A673 (cell line): ENCODE measurements around the gene RPS2. TPM values are rescaled to one million over a fixed set of nuclear protein-coding genes. Genes with fewer than 3 reads are reported as not detected.

Source experiments
- BruUV-seq: library from RNA; stranded (reverse); fragments of 400-500 nt; replicated peaks from 2 replicates; lab custom pipeline; 2021; lab: Mats Ljungman, UMichigan
- CTCF ChIA-PET: fragments of 300-600 bp; sonication (Branson Sonifier 250); formaldehyde crosslinking; loops from one replicate; lab custom pipeline; 2022; ENCODE audit warnings: antibody characterized with exemption; lab: Charles Lee
- POLR2A ChIA-PET: fragments of 300-600 bp; sonication (Branson Sonifier 250); formaldehyde crosslinking; loops from one replicate; lab custom pipeline; 2022; ENCODE audit warnings: antibody characterized with exemption; ENCODE audit not compliant: low non-redundant PET; lab: Charles Lee
- DNase-seq: peaks from one replicate; pipeline ENCODE4 v3.0.0-alpha.2; 2015; ENCODE audit warnings: low spot score
- H3K27ac ChIP-seq: fragments of 200-600 bp; sonication (generic); 2 replicates; pipeline ENCODE4 v1.5.1; 2016; ENCODE audit warnings: mixed run types, low read depth, mild to moderate bottlenecking, mixed read lengths, antibody characterized with exemption, low read length; ENCODE audit not compliant: poor library complexity, severe bottlenecking
- H3K27me3 ChIP-seq: fragments of 200-600 bp; sonication (generic); replicated peaks from 2 replicates; pipeline ENCODE4 v1.6.1; 2017; ENCODE audit warnings: mixed run types, low read depth, mild to moderate bottlenecking, mixed read lengths, antibody characterized with exemption, low read length; ENCODE audit not compliant: insufficient read depth, poor library complexity
- H3K36me3 ChIP-seq: fragments of 200-600 bp; sonication (generic); 2 replicates; pipeline ENCODE4 v1.6.1; 2016; ENCODE audit warnings: mixed run types, mild to moderate bottlenecking, mixed read lengths, antibody characterized with exemption, low read length; ENCODE audit not compliant: insufficient read depth, poor library complexity, severe bottlenecking
- H3K4me1 ChIP-seq: fragments of 200-600 bp; sonication (generic); 2 replicates; pipeline ENCODE4 v1.6.1; 2017; ENCODE audit warnings: mixed run types, mild to moderate bottlenecking, mixed read lengths, antibody characterized with exemption, low read length; ENCODE audit not compliant: insufficient read depth, poor library complexity, severe bottlenecking
- H3K4me3 ChIP-seq: fragments of 200-600 bp; sonication (generic); 2 replicates; pipeline ENCODE4 v1.5.1; 2016; ENCODE audit warnings: low read depth, mixed run types, mild to moderate bottlenecking, mixed read lengths, low read length; ENCODE audit not compliant: poor library complexity, severe bottlenecking
- H3K9me3 ChIP-seq: fragments of 200-600 bp; sonication (generic); 2 replicates; pipeline ENCODE4 v1.6.1; 2016; ENCODE audit warnings: mixed run types, low read depth, mild to moderate bottlenecking, mixed read lengths, antibody characterized with exemption, low read length; ENCODE audit not compliant: poor library complexity, severe bottlenecking
- EZH2 ChIP-seq: fragments of 200-600 bp; sonication (generic); IDR thresholded peaks from 2 replicates; pipeline ENCODE4 v1.6.1; 2017; ENCODE audit warnings: borderline replicate concordance, low read depth, mild to moderate bottlenecking, mixed read lengths, antibody characterized with exemption, low read length; ENCODE audit not compliant: poor library complexity, severe bottlenecking
- intact Hi-C: fragments of 100-400 bp; cut with micrococcal nuclease; formaldehyde crosslinking; loops from one replicate; pipeline ENCODE4 v1.10.0; 2022; ENCODE audit not compliant: unreplicated experiment
- total RNA-seq: library from RNA; stranded (reverse); gene quantifications from 2 replicates; pipeline ENCODE4 v1.2.3, GENCODE V29; 2021
- TF ChIP-seq, protein P1 (sequence below): fragments of 300-800, 200-600 bp; sonication (generic); conservative IDR thresholded peaks from 2 replicates; pipeline ENCODE4 v1.5.1; 2017; ENCODE audit warnings: low read depth, mild to moderate bottlenecking, antibody characterized with exemption, low read length, moderate library complexity, mixed read lengths

RPS2 gene
- total RNA-seq, 1 experiment from 2014 or later: 3,326 TPM

GRCh38 chr16:1980770-1981087 lies 16.1 kb upstream of the RPS2 start:
- H3K27me3 ChIP-seq: no peaks in the 10 kb centered on the region

DNA sequence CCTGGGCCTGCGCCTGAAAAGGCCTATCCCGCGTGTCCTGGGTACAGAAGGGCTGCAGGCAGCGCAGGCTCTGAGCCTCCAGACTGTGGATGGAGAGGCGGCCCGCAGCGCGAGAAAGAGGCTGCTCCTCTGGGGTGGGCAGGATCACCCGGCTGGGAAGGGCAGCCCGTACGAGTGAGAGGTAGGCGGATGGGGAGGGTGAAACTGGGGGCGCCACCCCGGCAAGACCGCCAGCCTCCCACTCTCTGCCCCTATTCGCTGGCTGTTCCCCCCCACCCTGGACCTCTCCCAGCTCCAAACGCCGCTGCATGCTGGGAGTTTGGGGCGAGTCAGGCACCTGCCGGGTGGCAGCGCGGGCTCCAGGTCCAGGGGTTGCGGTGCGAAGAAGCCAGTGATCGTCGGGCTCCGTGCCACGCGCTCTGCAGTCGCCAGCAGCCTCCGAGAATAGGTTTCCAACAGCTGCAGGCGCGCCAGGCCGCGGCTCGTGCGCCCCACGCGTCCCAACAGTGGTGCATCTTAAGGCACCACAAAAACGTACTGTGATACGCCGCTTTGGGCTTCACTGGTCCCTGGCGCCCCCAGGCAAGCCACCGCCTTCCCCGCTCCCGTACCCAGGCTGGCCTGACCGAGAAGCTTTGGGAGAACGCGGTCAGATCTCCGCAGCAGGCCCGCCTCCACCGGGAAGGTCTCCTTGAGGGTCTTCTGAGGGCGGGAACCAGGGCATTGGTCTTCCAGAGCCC lies 15.6 kb upstream of the RPS2 start:
- TF ChIP-seq EZH2: no peak
- TF ChIP-seq, protein P1, sequence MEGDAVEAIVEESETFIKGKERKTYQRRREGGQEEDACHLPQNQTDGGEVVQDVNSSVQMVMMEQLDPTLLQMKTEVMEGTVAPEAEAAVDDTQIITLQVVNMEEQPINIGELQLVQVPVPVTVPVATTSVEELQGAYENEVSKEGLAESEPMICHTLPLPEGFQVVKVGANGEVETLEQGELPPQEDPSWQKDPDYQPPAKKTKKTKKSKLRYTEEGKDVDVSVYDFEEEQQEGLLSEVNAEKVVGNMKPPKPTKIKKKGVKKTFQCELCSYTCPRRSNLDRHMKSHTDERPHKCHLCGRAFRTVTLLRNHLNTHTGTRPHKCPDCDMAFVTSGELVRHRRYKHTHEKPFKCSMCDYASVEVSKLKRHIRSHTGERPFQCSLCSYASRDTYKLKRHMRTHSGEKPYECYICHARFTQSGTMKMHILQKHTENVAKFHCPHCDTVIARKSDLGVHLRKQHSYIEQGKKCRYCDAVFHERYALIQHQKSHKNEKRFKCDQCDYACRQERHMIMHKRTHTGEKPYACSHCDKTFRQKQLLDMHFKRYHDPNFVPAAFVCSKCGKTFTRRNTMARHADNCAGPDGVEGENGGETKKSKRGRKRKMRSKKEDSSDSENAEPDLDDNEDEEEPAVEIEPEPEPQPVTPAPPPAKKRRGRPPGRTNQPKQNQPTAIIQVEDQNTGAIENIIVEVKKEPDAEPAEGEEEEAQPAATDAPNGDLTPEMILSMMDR: no peak
- POLR2A ChIA-PET: no interaction called here
- CTCF ChIA-PET: no interaction called here
- no peak overlapping the region for H3K4me3 ChIP-seq
- H3K4me1 ChIP-seq: peaks cover 20% of the 10 kb centered on the region
- no peak overlapping the region for H3K27ac ChIP-seq
- BruUV-seq: no TSS peak
- peaks cover 23% of the 10 kb centered on the region for H3K36me3 ChIP-seq
- DNase-seq: no peak
- H3K27me3 ChIP-seq: no peaks in the 10 kb centered on the region
- no peaks in the 10 kb centered on the region for H3K9me3 ChIP-seq
- intact Hi-C loops: no loop called here

More at GRCh38 chr16:1980770-1981087, 16.1 kb upstream of the RPS2 start:
- Histone ChIP-seq H3K4me3 (no peak overlapping the region), H3K27ac (no peak overlapping the region), H3K9me3 (no peaks in the 10 kb centered on the region), H3K36me3 (peaks cover 20% of the 10 kb centered on the region), H3K4me1 (peaks cover 20% of the 10 kb centered on the region)
- DNase-seq: no peak
- no TSS peak for BruUV-seq
- intact Hi-C loops: no loop called here
- CTCF ChIA-PET: interaction anchor here (0.9 kb wide), 1 partner anchor 24 kb away, joined by 6 read pairs; no protein-coding TSS in a partner anchor
- TF ChIP-seq, protein P1: no peak
- no peak for TF ChIP-seq EZH2
- POLR2A ChIA-PET: no interaction called here

- intact Hi-C loops: no loop called here
- H3K27me3 ChIP-seq: no peaks in the 10 kb centered on the region
- BruUV-seq: no TSS peak
- DNase-seq: no peak
- no peak overlapping the region for H3K4me3 ChIP-seq
- TF ChIP-seq, protein P1: no peak
- no peak for TF ChIP-seq EZH2
- H3K36me3 ChIP-seq: peaks cover 28% of the 10 kb centered on the region
- no peak overlapping the region for H3K27ac ChIP-seq
- POLR2A ChIA-PET: no interaction called here
- H3K4me1 ChIP-seq: peaks cover 15% of the 10 kb centered on the region
- no peaks in the 10 kb centered on the region for H3K9me3 ChIP-seq
- CTCF ChIA-PET: no interaction called here
Observed at GRCh38 chr16:1979271-1980029, 14.8 kb upstream of the RPS2 start.
